DMS114 treated with DMSO at 0.1 percent for 48 hours (cell line): Measurements from ENCODE around the gene IFT57.

ENCODE experiments used
- DNase-seq: peaks from one replicate; lab custom pipeline; 2025; ENCODE audit not compliant: unreplicated experiment; lab: John Stamatoyannopoulos, UW

The IFT57 gene

DNA sequence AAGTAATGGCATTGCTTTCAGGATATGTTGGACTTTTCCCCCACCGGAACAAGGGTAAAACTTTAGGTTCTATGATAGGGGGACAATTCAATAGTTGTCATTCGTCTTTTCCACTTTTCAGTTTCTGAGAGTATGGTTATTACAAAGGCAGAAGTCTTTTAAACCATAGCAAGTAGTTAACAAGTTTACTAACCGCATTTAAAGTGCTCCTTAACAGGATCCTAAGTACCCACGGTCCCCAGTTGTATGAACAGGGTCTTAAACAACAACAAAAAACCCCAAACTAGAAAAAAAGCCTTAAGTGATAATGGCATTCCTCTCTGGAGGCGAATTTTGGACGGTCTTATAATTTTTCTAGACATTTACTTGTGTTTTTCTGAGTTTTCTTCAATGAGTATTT is 831 bp downstream of the IFT57 start:
- DNase-seq: no peak

DNA sequence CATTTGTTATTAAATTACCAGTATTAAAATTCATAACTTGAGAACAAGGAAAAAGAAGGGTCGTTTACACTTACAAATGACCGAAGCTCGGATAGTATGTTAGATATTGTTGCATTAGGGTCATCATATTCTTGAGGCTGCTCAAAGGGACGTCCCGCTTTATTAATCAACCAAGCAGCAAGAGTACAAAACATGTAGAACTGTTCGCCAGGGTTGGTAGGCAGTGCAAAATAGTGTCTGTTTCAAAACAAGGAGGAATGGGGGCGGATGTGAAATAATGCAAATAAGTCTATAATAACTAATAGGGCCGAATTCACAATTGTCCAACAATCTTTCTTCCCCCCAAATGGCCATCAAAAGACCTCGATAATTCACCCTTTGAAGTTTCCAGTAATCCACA is 2.9 kb downstream of the IFT57 start:
- DNase-seq: no peak

DNA sequence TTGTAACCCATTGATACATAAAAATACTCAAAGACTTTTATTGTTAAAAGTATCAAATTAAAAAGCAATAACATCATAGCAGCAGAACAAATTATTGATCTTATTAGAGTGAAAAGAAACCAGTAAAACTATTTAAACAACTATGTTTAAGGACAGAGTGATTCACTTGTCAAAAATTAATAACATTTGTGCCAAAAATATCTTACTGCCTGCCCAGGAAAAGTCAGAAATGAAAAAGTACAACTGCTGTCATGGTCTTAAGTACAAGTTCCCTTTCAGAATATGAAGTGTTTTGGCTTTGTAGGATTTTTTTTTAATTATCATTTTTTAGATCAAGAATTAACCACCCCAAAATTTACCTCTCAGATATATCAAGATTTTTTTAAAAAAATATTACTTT is 3.4 kb downstream of the IFT57 start:
- DNase-seq: no peak

DNA sequence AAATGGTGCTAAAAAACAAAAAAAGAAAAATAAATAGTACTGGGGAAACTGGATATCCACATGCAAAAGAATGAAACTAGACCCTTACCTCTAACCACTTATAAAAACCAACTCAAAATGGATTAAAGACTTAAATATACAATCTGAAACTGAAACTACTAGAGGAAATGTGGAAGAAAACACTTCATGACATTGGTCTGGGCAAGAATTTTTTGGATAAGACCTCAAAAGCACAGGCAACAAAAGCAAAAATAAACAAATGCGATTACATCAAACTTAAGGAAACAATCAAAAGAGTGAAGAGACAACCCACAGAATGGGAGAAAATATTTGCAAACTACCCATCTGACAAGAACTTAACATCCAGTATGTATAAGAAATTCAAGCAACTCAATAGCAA is 6.4 kb downstream of the IFT57 start:
- no peak for DNase-seq

DNA sequence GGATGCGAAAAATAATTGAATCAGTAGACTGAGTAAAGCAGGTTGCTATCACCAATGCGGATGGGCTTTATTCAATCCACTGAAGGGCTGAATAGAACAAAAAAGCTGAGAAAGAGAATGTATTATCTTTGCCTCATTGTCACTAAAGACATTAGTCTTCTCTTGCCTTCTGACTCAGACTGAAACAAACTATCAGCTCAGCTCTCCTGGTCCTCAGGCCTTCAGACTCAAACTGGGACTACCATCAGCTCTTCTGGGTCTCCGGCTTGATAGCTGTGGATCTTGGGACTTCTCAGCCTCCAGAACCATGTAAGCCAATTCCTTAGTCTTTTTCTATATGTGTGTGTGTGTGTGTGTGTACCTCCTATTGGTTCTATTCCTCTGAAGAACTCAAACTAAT is 12.6 kb downstream of the IFT57 start:
- DNase-seq: no peak

DNA sequence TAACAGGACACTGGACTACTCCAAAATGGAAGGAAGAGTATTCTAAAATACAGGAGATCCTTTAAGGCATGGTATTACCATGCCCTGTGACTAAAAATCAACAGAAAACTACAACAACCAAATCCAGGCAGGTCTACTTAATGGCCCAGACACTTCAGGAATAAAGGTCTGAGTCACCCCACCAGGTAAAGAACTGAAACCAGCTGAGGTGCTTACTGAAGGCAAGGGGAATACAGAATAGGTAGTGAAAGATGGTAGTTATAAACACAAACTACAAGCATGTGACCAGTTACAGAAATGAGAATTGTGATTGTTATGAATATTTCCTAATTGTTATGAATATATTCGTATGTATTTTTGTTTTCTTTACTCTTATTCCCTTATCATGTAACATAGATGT is 13.4 kb downstream of the IFT57 start:
- no peak for DNase-seq

DNA sequence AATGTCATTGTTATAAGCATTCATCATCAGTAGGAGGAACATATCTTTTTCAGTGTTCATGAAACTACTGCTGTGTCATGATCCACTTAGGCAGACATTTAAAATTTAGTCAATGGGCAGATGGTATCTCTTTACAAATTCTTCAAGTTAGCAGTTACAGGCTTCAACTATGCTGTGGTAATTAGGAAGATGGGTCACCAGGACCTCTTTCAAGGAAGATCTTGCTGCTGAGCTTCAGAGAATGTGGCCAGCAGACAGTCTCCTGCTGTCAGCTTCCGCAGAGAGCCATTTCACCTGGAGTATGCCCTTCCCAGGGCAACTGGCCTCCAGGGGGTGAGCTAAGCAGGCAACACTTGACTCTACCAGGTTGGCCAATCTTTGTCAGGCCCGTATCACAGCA is 19.4 kb downstream of the IFT57 start:
- DNase-seq: no peak

DNA sequence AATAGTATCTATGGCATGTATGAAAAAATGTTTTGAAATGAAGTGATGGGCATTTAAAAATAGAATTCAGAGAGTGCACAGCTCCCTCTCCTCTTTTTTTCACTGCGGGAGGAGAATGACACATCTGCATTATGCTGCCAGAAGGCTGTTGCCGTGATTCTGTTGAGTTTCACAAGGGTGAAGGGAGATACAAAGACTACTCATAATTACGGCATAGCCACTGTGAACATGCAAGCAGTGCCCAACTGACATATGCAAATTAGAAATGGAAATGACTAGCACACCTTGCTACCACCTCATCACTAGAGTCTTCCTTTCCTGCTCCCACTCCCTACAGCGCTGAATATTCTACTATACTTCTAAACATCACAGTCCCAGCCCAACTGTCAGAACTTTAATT is 20.1 kb downstream of the IFT57 start:
- no peak for DNase-seq

DNA sequence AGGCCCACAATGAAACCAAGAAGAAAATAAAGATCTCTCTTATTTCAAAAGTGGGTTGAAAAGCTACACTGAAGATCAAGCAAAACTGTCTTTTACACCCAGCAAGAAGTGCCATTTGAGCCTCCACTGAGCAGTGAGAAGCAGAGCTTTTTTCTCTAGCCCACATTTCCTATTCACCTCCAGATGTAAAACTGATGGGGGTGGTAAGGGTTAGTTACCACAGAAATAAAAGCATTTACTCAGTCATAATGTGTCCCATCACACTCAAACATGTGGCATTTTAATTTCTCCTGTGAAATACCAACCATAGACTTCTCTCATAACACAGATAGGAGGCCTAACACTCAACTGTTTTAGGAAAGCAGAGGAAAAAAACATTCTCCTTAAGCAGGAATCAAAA is 21.0 kb downstream of the IFT57 start:
- no peak for DNase-seq

DNA sequence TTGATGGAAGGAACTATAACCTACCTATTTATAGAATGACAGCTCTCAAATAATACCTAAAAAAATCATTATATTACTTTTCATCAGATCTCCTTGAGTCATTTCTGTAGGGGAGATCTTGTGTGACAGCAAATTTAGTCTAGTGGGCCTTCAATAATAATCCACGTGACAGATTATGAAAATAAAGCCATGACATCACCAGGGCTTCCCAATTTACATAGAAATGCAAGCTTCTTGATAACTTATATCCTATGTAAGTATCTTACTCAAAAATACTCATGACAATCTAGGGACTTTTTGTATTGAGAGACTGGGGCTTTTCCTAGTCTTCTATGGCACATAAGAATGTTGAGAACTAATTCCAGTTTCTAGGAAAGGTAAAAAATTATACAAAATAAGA is 21.6 kb downstream of the IFT57 start:
- DNase-seq: no peak

DNA sequence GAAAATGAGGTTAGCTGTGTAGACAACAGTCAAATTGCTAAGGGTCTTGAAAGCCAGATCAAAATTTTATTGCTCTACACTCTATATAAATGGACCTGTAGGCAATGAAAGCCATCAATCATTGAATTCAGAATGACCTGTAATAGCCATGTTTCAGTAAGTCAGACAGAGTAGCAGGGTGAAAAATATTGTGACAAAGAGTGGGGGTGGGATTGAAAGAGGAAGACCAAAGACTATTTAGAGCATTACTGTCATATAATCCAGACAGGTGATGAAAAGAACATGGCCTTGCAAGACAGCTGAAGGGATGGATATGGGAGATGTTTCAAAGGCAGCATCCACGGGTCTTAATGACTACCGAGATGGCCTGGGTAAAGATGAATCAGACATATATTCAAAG is 22.2 kb downstream of the IFT57 start:
- DNase-seq: no peak

DNA sequence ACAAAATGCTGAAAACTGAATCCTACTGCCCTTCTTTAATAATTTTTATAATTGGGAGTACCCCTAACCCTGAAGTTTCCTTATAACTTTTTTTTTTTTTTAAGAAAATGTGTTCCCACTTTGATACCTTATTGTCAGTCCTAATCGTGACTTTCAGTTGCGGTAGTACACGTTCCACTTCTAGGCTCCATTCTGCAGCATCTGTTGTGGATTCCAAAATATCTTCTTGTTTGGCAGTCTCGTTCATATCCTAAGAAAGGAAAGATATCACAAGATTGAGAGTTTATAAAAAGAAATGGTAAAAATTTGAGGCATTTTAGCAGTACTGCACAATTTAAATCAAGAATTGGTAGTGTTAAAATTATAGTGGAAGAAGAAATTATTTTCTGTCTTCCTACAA is 30.8 kb downstream of the IFT57 start:
- DNase-seq: no peak

DNA sequence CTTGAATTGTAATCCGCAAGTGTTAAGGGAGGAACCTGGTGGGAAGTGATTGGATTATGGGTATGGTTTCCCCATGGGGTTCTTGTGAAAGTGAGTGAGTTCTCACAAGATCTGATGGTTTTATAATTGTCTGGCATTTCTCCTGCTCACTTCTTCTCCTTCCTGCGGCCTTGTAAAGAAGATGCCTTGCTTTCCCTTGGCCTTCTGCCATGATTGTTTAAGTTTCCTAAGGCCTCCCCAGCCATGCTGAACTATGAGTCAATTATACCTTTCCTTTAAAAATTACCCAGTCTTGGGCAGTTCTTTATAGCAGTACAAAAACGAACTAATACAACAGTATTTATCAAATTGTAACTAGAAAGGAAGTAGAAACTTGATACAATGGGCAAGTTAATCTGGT is 31.9 kb downstream of the IFT57 start:
- DNase-seq: no peak

DNA sequence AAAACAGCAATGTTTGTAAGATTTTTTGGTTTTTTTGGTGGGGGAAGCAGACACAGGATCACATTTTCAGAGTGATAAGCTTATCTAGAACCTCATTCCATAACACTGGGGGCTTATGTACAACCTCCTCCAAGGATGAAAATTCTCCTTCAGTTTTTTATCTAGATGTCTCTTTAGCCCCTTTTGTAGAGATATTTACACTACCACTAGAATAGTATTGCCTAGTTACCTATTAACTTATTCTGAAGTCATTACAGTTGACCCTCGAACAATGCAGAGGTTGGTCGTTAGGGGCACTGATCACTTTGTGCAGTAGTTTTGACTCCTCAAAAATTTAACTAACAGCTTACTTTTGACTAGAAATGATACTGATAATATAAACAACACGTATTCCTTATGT is 32.8 kb downstream of the IFT57 start:
- no peak for DNase-seq

DNA sequence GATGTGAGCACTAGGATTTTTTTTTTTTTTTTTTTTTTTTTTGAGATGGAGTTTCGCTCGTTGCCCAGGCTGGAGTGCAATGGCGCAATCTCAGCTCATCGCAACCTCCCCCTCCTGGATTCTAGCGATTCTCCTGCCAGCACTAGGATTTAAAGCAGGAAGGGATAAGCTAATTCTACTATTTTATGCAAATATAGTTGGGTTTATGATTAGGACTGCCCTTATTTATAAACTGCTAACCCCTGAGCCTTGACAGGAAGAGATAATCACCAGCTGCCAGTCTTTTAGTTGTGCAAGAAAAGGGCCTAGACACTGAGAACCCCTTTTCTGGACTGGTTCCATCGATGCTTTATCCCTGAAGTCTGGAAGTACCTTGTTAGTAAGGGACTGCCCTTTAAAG is 36.7 kb downstream of the IFT57 start:
- DNase-seq: no peak

DNA sequence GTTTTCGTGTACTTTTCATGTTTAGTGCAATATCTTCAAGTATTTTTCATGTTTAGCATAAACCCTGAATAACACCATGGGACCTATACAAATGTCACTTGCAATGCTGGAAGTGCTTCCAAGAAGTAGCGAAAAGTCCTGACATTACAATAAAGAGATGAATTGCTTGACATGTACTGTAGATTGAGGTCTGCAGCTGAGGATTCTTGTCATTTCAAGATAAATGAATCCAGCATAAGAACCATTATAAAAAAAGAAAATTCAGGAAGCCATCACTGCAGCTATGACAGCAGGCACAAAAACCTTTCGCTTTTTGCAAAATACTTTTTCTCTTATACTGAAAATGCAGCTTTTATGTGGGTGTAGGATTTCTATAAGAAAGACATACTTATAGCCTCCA is 37.4 kb downstream of the IFT57 start:
- DNase-seq: no peak

DNA sequence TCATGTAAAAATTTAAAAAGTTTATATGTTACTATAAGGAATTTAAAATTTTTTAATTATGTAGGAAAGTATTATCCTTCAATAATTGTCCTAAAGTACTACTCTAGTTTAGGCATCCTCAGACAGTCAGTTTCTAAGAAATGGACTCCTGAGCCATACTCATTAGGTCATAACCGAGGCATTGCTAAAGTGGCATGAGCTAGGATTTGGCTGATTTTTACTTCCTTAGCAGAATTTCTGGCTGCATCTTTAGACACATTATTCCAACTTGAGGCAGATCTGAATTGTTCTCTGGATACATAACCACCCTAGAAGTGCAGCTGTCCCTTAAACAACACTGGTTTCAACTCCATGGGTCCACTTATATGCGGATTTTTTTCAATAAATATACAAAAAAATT is 38.3 kb downstream of the IFT57 start:
- DNase-seq: no peak

DNA sequence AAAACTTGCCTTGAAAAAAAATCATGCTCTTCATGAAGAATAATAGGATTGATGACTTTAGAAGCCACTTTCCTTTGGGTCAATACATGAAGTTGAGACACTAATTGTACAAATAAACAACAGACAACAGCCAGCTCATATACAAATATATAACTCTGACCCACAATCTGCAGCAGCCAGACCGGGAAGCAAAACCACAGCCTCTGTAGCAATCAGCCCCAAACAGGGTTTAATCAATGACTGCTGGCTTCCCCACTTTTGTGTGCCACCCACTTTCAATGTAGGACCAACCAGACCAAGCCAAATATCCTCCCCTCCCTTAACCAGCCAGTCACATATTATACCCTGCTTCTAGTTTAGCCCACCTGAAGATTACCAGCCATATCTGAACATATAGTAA is 39.0 kb downstream of the IFT57 start:
- DNase-seq: no peak

DNA sequence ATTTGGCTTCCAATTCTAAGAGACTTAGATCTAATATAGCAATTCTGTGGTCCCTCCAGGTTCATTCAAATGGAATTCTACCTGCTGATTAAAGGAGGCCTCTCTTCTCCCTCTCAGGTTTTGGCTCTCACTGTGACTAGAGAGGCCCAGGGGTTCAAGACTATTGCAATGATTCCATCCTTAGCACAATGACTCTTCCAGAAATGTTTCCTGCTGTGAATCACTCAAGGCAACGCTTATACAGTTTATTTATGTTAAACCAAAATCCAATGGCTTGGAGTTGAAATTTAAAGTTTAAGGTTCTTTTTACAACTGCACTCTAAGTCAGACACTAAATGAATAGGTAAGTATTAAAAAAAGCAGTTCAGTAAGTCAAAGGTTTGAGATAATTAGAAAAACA is 39.9 kb downstream of the IFT57 start:
- no peak for DNase-seq

DNA sequence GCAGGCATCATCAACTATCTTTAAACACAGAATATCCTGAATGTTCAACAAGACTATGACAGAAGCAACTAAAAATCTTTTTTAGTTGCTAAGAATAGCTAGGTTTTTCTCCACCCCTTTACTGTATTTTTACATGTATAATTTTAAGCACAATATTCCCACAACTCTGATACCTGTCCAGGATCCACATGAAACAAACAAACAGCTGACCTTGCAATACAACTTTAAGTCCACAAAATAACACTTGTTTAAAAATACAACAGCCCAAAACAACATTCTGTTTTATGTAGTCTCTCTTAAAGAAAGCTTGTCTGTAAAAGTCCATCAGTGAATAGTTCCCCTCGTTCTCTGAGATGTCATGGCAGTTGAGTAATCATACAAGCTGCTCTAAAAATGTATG is 41.1 kb downstream of the IFT57 start:
- DNase-seq: no peak

DNA sequence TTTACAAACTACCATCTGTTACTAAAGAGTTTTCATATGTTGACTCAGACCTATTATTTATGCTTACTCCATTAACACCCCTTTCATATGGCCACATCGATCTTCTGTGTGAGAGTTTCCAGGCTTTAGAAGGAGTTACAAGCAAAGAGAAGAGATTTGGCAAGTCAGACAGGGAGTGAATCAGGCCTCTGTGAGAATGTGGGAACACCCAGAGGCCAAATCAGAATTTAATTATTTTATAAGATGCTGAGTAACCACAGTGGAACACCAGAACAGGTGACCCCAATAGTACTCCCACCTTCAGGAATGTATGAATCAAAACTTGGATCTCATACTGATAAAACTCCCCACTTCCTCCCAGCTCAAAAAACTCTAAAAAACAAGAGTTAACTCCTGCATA is 42.0 kb downstream of the IFT57 start:
- DNase-seq: no peak

DNA sequence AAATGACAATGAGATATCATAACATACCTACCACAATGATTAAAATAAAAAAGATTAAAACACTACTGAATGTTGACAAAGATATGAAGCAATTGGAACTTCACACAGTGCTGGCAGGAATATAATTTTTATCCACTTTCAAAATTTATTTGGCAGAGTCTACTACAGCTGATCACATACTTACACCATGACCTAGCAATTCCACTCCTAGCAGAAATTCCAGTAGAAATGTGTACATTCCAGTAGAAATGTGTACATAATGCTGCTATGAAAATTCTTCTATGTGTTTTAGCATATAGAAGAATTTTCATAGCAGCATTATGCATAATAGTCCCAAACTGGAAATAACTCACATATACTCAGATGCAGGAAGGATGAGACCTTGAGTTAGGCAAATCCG is 43.5 kb downstream of the IFT57 start:
- no peak for DNase-seq

DNA sequence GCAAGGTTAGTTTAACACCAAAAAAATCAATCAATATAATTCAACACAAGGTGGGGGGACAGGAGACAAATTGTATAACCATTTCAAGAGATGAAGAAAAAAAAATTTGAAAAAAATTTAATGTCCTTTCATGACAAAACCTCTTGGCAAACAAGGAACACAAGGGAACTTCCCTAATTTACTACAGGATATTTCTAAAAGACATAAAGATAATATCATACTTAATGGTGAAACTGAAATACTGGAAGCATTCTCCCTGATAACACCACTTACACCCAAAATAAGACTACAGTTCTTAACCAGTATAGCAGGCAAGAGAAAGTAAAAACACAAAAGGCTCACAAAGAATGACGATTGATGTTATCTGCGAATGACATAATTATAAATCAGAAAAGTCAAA is 44.7 kb downstream of the IFT57 start:
- no peak for DNase-seq

DNA sequence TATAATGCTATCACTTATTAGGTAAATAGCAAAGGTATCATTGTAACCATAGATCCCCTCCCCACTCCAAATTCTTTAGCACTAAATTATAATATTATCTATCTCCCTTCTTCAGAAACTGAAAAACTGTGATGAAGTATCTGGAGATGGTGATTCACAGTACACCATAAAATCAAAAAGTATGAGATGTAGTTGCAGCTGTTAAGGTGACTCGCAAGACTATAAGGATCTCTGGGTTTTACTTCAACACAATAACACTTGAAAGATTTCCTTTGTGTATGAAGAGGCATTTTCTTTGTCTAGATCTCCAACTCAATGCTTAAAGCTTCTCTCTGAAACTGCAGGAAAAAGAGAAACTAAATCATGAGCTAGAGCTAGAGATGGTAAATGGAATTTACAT is 46.9 kb downstream of the IFT57 start:
- DNase-seq: no peak
